Skeletal muscle tissue (tissue), 4 donors: ENCODE results near the gene SLC25A41. TPM values are rescaled to one million over a fixed set of nuclear protein-coding genes. Genes with fewer than 3 reads are reported as not detected.
"Not testable (repeated sequence)": the region's sequence is repeated elsewhere in the genome, so short reads cannot be mapped to it uniquely, and the experiment has no call there.

ENCODE experiments used
- H3K27ac ChIP-seq: one replicate; pipeline ENCODE4 v1.7.0; 2013; ENCODE audit warnings: mild to moderate bottlenecking, low read depth, low read length, inconsistent platforms
- H3K27me3 ChIP-seq, 3 donors: one replicate each; pipeline ENCODE4 v1.7.0; 2013; ENCODE audit warnings: low read length in 3 of 3; ENCODE audit not compliant: control insufficient read depth in 3 of 3, insufficient read depth in 3 of 3
- H3K36me3 ChIP-seq, 3 donors: one replicate each; pipeline ENCODE4 v1.7.0; 2013; ENCODE audit warnings: low read length in 3 of 3; ENCODE audit not compliant: control insufficient read depth in 3 of 3, insufficient read depth in 3 of 3
- H3K4me1 ChIP-seq, 3 donors: one replicate each; pipeline ENCODE4 v1.7.0; 2013; ENCODE audit warnings: low read length in 3 of 3, mild to moderate bottlenecking in 3 of 3; ENCODE audit not compliant: control insufficient read depth in 3 of 3, insufficient read depth in 3 of 3
- H3K4me3 ChIP-seq, 3 donors: one replicate each; pipeline ENCODE4 v1.7.0; 2013; ENCODE audit warnings: low read length in 3 of 3
- H3K9ac ChIP-seq, 3 donors: one replicate each; pipeline ENCODE4 v1.7.0; 2013; ENCODE audit warnings: low read length in 3 of 3, mild to moderate bottlenecking in 3 of 3, moderate library complexity in 2 of 3, low read depth in 1 of 3
- H3K9me3 ChIP-seq, 3 donors: one replicate each; pipeline ENCODE4 v1.7.0; 2013; ENCODE audit warnings: low read length in 3 of 3; ENCODE audit not compliant: control insufficient read depth in 3 of 3
- total RNA-seq: library from RNA; depleted of rRNA; stranded (reverse); fragments of >200 nt; gene quantifications from one replicate; pipeline ENCODE4 v1.2.3, GENCODE V29; 2014
- donor health status: Osteomylitis.

The SLC25A41 gene
- total RNA-seq, 1 donor from 2014 or later: 0.52 TPM

DNA sequence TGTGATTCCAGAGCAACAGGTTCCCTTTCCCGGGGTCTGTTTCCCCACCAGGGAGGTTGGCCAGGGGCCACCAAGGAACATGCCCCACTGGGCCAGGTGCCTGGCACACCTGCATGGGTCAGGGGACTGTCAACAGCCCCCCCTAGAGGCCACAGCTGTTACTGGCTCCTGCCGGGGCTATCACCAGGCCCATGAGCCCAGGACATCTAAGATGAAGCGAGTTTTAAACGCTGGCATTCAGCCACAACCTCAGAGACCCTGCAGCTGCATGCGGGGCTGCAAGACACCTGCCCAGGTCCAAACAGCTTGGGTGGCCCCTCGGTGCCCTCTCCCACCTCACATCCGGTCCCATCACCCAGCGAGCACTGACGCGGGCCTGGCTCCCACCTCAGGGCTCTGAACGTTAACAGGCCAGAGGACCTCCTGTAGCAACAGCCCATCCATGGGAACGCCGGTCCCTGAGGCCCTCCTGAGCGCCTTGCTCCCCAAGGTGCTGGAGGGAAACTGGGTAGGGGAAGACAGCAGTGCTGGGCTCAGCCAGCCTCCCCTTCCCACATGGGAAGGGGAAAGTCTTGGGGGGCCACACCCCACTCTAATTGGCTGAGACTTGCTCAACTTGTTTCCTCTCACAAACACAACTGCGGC is 21.0 kb downstream of the SLC25A41 start:
- H3K4me1 ChIP-seq: no peaks in the 10 kb centered on the region
- H3K27ac ChIP-seq: no peak overlapping the region
- H3K9me3 ChIP-seq: no peaks in the 10 kb centered on the region
- H3K36me3 ChIP-seq: peaks cover 29 to 32% (median 30%) of the 10 kb centered on the region in 3 donors
- no peaks in the 10 kb centered on the region for H3K27me3 ChIP-seq
- H3K9ac ChIP-seq: no peak overlapping the region
- no peak overlapping the region for H3K4me3 ChIP-seq

- Histone ChIP-seq H3K4me3 (no peak overlapping the region), H3K9me3 (no peaks in the 10 kb centered on the region), H3K4me1 (no peaks in the 10 kb centered on the region), H3K36me3 (peaks cover 24 to 27% (median 25%) of the 10 kb centered on the region in 3 donors), H3K27me3 (no peaks in the 10 kb centered on the region), H3K9ac (no peak overlapping the region), H3K27ac (no peak overlapping the region)
These were observed 21.5 kb downstream of the SLC25A41 start for GRCh38 chr19:6412061-6412446.

DNA sequence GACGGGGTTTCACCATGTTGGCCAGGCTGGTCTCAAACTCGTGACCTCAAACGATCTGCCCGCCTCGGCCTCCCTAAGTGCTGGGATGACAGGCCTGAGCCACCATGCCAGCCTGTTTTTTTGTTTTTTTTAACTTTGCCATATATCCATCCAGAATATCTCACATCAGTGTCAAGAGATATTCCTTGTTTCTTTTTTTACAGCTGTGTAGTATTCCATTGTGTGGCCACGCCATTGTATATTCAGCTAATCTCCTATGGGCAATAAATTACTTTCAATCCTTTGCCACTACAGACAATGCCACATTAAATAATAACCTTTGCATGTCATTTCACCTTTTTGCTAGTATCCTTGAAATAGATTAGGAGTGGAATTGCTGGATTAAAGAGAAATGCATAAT is 24.2 kb downstream of the SLC25A41 start:
- no peak overlapping the region for H3K27ac ChIP-seq

GRCh38 chr19:6406401-6406800 is 27.2 kb downstream of the SLC25A41 start:
- Histone ChIP-seq H3K27ac (no peak overlapping the region), H3K4me3 (no peak overlapping the region), H3K27me3 (no peaks in the 10 kb centered on the region), H3K4me1 (no peaks in the 10 kb centered on the region), H3K9me3 (no peaks in the 10 kb centered on the region), H3K9ac (no peak overlapping the region), H3K36me3 (no peaks in the 10 kb centered on the region)

More for the DNA sequence above, 24.2 kb downstream of the SLC25A41 start:
- Histone ChIP-seq H3K4me3 (no peak overlapping the region), H3K9me3 (no peaks in the 10 kb centered on the region), H3K9ac (no peak overlapping the region), H3K27me3 (no peaks in the 10 kb centered on the region), H3K36me3 (peaks cover 4 to 6% (median 4%) of the 10 kb centered on the region in 3 donors), H3K4me1 (no peaks in the 10 kb centered on the region)

DNA sequence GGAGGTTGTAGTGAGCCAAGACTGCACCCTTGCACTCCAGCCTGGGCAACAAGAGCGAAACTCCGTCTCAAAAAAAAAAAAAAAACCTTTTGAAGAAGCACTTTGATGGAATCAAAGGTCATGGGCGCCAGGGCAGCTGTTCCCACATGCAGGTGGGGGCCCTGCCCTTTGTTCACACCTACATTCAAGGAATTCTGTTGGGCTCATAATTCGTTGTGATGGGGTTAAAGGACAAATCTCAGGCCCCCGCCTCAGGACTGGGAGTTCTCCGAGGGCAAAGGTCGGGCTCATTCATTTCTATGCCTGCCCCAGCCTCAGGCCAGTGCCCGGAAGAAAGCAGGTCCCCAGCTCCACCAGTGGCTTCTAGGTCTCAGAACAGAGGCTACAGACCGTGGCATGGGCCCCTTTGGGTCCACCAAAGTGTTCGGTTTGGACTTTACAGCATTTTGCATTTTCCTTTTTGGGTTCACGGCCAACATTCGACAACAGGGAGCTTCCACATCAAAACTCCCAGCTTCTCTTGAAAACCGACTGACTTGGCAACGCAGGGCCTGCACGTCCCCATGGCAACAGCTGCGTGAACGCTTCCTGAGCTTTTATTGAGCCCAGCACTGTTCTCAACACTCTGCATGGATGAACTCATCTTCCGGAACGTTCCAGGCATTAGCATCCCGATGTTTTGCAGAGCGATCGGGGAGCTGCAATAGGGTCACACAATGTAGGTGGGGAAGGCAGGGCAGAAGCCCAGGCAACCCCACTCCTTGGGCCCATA is 30.5 kb downstream of the SLC25A41 start:
- Histone ChIP-seq H3K27ac (no peak overlapping the region), H3K4me1 (no peaks in the 10 kb centered on the region), H3K36me3 (no peaks in the 10 kb centered on the region), H3K27me3 (no peaks in the 10 kb centered on the region), H3K4me3 (no peak overlapping the region), H3K9me3 (no peaks in the 10 kb centered on the region), H3K9ac (no peak overlapping the region)

GRCh38 chr19:6402058-6402457 is 31.5 kb downstream of the SLC25A41 start:
- Histone ChIP-seq H3K27me3 (no peaks in the 10 kb centered on the region), H3K9ac (no peak overlapping the region), H3K4me3 (no peak overlapping the region), H3K4me1 (no peaks in the 10 kb centered on the region), H3K27ac (no peak overlapping the region), H3K9me3 (no peaks in the 10 kb centered on the region), H3K36me3 (no peaks in the 10 kb centered on the region)

DNA sequence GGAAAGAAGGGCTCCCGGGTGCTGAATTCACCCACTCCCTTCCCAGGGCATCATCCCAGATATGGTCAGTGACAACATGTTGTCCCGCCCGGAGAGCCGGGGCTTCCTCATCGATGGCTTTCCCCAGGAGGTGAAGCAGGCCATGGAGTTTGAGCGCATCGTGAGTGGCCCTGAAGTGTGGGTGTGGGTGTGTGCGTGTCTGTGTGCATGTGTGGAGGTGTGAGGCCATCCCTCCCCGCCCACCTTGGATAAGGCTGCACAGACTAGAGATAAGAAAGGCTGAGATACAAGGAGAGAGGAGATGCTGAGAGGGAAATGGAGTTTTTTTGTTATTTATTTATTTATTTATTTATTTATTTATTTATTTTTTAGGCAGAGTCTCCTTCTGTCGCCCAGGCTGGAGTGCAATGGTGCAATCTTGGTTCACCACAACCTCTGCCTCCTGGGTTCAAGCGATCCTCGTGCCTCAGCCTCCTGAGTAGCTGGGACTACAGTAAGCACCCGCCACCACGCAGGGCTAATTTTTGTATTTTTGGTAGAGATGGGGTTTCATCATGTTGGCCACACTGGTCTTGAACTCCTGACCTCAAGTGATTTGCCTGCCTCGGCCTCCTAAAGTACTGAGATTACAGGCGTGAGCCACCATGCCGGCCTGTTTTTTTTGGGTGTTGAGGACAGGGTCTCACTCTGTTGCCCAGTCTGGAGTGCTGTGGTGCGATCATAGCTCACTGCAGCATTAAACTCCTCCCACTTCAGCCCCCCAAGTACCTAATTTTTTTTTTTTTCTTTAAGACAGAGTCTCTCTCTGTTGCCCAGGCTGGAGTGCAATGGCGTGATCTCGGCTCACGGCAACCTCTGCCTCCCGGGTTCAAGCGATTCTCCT is 33.3 kb downstream of the SLC25A41 start:
- not testable (repeated sequence) for H3K4me1 ChIP-seq, H3K27me3 ChIP-seq, H3K27ac ChIP-seq, H3K9me3 ChIP-seq, H3K36me3 ChIP-seq, H3K9ac ChIP-seq, H3K4me3 ChIP-seq

DNA sequence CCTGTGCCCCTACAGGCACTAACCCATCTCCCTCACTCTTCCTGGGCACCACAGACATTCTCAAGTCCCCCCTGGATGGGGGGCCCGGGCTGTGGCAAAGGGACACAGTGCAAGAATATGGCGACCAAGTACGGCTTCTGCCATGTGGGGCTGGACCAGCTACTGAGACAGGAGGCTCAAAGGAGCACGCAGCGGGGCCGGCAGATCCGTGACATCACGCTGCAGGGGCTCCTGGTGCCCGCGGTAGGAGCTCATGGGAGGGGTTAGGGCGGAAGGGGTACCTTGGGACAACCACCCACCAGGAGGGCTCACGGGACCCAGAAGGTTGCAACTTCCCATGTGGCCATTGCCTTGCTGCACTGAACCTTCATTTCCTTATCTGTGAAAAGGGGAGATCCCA is 37.3 kb downstream of the SLC25A41 start:
- no peaks in the 10 kb centered on the region for H3K9me3 ChIP-seq
- no peaks in the 10 kb centered on the region for H3K27me3 ChIP-seq
- H3K4me1 ChIP-seq: peaks cover 14 to 15% (median 15%) of the 10 kb centered on the region in 3 donors
- H3K36me3 ChIP-seq: no peaks in the 10 kb centered on the region
- H3K4me3 ChIP-seq: no peak overlapping the region
- H3K9ac ChIP-seq: no peak overlapping the region
- no peak overlapping the region for H3K27ac ChIP-seq

GRCh38 chr19:6394831-6395230 is 38.7 kb downstream of the SLC25A41 start:
- H3K9ac ChIP-seq: no peak overlapping the region
- no peak overlapping the region for H3K4me3 ChIP-seq
- no peaks in the 10 kb centered on the region for H3K9me3 ChIP-seq
- peaks cover 2 to 4% (median 3%) of the 10 kb centered on the region in 3 donors for H3K36me3 ChIP-seq
- H3K4me1 ChIP-seq: peaks cover 14 to 15% (median 15%) of the 10 kb centered on the region in 3 donors
- H3K27ac ChIP-seq: no peak overlapping the region
- H3K27me3 ChIP-seq: no peaks in the 10 kb centered on the region
